ENCODE results near the gene KANK4.

DNA sequence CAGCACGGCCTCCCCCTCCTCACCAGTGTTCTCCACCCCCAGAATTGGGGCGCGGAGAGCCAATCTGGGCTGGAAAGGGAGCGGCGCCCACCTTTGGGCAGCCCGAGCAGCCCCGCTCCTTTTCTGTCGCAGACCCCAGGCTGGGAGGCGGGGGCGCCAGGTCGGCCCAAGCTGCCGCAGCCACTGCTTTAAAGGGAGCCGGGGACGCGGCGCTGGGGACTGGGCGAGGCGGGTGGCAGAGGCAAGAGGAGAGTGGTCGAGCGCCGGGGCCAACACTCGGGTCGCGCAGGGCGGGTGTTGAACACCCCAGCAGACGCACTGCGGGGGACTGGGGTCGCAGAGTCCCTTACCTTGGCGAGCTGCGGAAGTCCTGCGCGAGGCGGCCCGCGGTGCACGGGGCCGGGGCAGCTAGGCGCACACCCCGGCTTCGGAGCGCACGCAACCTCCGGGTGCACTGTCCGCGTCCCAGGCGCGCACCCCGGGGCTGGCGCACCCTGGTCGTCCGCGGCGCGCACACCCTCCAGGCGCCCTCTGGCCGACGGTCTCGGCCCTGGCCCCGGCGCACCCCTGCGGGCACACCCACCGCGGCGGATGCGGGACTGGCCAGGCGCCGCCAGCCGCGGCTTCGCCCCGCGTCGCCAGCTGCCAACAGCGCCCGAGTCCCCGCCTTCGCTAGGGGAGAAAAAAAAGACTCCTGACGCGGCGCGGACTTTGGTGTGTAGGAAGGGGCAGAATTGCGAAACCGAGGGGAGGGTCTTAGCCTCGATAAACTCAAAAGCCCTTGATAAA is at the start of gene KANK4:
- no peak for TF ChIP-seq FOXK2 (IDR thresholded peaks at IDR 0.05)
- no peak for TF ChIP-seq SP1 (IDR thresholded peaks at IDR 0.05)
- TF ChIP-seq FOXA1 (IDR thresholded peaks at IDR 0.05), result no peak
- TF ChIP-seq CTBP1 (IDR thresholded peaks at IDR 0.05; ENCODE audit: borderline replicate concordance), result no peak
- no peak for TF ChIP-seq ZNF384 (IDR thresholded peaks at IDR 0.05)
- TF ChIP-seq ARNT (IDR thresholded peaks at IDR 0.05), result no peak
- TF ChIP-seq L3MBTL2 (conservative IDR thresholded peaks at IDR 0.05), result no peak
- TF ChIP-seq, protein P1, sequence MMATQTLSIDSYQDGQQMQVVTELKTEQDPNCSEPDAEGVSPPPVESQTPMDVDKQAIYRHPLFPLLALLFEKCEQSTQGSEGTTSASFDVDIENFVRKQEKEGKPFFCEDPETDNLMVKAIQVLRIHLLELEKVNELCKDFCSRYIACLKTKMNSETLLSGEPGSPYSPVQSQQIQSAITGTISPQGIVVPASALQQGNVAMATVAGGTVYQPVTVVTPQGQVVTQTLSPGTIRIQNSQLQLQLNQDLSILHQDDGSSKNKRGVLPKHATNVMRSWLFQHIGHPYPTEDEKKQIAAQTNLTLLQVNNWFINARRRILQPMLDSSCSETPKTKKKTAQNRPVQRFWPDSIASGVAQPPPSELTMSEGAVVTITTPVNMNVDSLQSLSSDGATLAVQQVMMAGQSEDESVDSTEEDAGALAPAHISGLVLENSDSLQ (IDR thresholded peaks at IDR 0.05), result no peak
- no peak for TF ChIP-seq HDGF (IDR thresholded peaks at IDR 0.05; ENCODE audit: borderline replicate concordance)
- no peak for TF ChIP-seq LEF1 (IDR thresholded peaks at IDR 0.05; ENCODE audit: borderline replicate concordance)
- no peak for TF ChIP-seq BHLHE40 (IDR thresholded peaks at IDR 0.05; ENCODE audit: borderline replicate concordance)

All from HEK293T (cell line).